ENCODE measurements around the gene BSG. TPM values are rescaled to one million over a fixed set of nuclear protein-coding genes. Genes with fewer than 3 reads are reported as not detected.

BSG gene
- total and polyA plus RNA-seq, 10 donors = 95.3 to 307 (median 213) TPM

- Histone ChIP-seq H3K27me3 (replicated peaks in 1 of 7) (peaks cover 8 to 87% (median 52%) of the 10 kb centered on the region in 7 donors), H3K4me1 (peaks cover 10 to 36% (median 29%) of the 10 kb centered on the region in 6 donors), H3K9me3 (no peaks in the 10 kb centered on the region), H3K27ac (no peak overlapping the region), H3K36me3 (no peaks in the 10 kb centered on the region), H3K4me3 (peak overlapping the region in 3 of 8 donors; percentile 18 to 62 (median 26))
- TF ChIP-seq POLR2A (IDR thresholded peaks at IDR 0.05) (no peak), CTCF (IDR thresholded peaks at IDR 0.05 in 8 of 11, conservative IDR thresholded peaks at IDR 0.05 in 3 of 11) (no peak), POLR2AphosphoS5 (IDR thresholded peaks at IDR 0.05) (no peak)
- WGBS, 5 donors = 8 to 13% (median 9%) methylated on average over 18 to 41 of the region's 41 CpGs
- DNase-seq = no peak
- intact Hi-C loops (cut with DNase I; ENCODE audit: low total_unique reads) = no loop called here
These were observed 18.3 kb downstream of the BSG start for GRCh38 chr19:590750-591098.

- 30 to 40% (median 34%) methylated on average over 62 to 75 of the region's 75 CpGs for WGBS, 5 donors
- H3K27me3 ChIP-seq (replicated peaks in 1 of 7) = peaks cover 8 to 87% (median 52%) of the 10 kb centered on the region in 7 donors
These were observed 18.9 kb downstream of the BSG start for GRCh38 chr19:591099-591958.

GRCh38 chr19:592101-592500 lies 19.7 kb downstream of the BSG start:
- Histone ChIP-seq H3K27me3 (replicated peaks in 1 of 7) (peaks cover 8 to 85% (median 52%) of the 10 kb centered on the region in 7 donors), H3K27ac (no peak overlapping the region), H3K4me1 (peaks cover 10 to 36% (median 29%) of the 10 kb centered on the region in 6 donors), H3K4me3 (no peak overlapping the region), H3K9me3 (no peaks in the 10 kb centered on the region), H3K36me3 (no peaks in the 10 kb centered on the region)
- WGBS, 5 donors = 82 to 86% (median 82%) methylated on average over 10 to 19 of the region's 19 CpGs
- no peak for DNase-seq
- intact Hi-C loops (cut with DNase I; ENCODE audit: low total_unique reads) = no loop called here
- TF ChIP-seq CTCF (IDR thresholded peaks at IDR 0.05 in 8 of 11, conservative IDR thresholded peaks at IDR 0.05 in 3 of 11) = no peak
- no peak for TF ChIP-seq POLR2AphosphoS5 (IDR thresholded peaks at IDR 0.05)
- TF ChIP-seq POLR2A (IDR thresholded peaks at IDR 0.05) = no peak

More at GRCh38 chr19:591099-591958, 18.9 kb downstream of the BSG start:
- TF ChIP-seq POLR2AphosphoS5 (IDR thresholded peaks at IDR 0.05) (no peak), POLR2A (IDR thresholded peaks at IDR 0.05) (no peak), CTCF (IDR thresholded peaks at IDR 0.05 in 8 of 11, conservative IDR thresholded peaks at IDR 0.05 in 3 of 11) (no peak)
- Histone ChIP-seq H3K9me3 (no peaks in the 10 kb centered on the region), H3K27ac (no peak overlapping the region), H3K36me3 (no peaks in the 10 kb centered on the region), H3K4me3 (peak overlapping the region in 1 of 8 donors; percentile 62), H3K4me1 (peaks cover 10 to 36% (median 29%) of the 10 kb centered on the region in 6 donors)
- DNase-seq = no peak
- intact Hi-C loops (cut with DNase I; ENCODE audit: low total_unique reads) = no loop called here

GRCh38 chr19:593055-593454 lies 20.7 kb downstream of the BSG start:
- TF ChIP-seq POLR2AphosphoS5 (IDR thresholded peaks at IDR 0.05) (no peak), POLR2A (IDR thresholded peaks at IDR 0.05) (no peak), CTCF (IDR thresholded peaks at IDR 0.05 in 8 of 11, conservative IDR thresholded peaks at IDR 0.05 in 3 of 11) (no peak)
- intact Hi-C loops (cut with DNase I; ENCODE audit: low total_unique reads) = no loop called here
- DNase-seq = no peak
- H3K27me3 ChIP-seq (replicated peaks in 1 of 7) = peaks cover 8 to 76% (median 46%) of the 10 kb centered on the region in 7 donors
- WGBS, 5 donors = 79 to 88% (median 87%) methylated on average over 17 to 18 of the region's 18 CpGs
- H3K4me1 ChIP-seq = peaks cover 8 to 30% (median 26%) of the 10 kb centered on the region in 6 donors
- no peak overlapping the region for H3K4me3 ChIP-seq
- H3K27ac ChIP-seq = no peak overlapping the region
- no peaks in the 10 kb centered on the region for H3K9me3 ChIP-seq
- H3K36me3 ChIP-seq = no peaks in the 10 kb centered on the region
